Kidney (tissue), 14 donors: ENCODE results near the gene MBNL3. TPM values are rescaled to one million over a fixed set of nuclear protein-coding genes. Genes with fewer than 3 reads are reported as not detected.

Source experiments
- DNase-seq, 5 donors: peaks; one replicate each; pipeline ENCODE4 v3.0.0-alpha.2; 2013 to 2020
- FAIRE-seq: peaks from 2 replicates; lab custom pipeline; 2012; peaks lifted over from hg19 to GRCh38; lab: Jason Lieb, UNC
- H3K27ac ChIP-seq, 2 donors: one replicate each; pipeline ENCODE4 v1.7.0; 2013; ENCODE audit warnings: low read depth in 2 of 2, low read length in 2 of 2, inconsistent platforms in 1 of 2
- H3K27me3 ChIP-seq: one replicate; pipeline ENCODE4 v1.7.1; 2013; ENCODE audit warnings: low read length, inconsistent platforms; ENCODE audit not compliant: control insufficient read depth, insufficient read depth
- H3K36me3 ChIP-seq, 3 donors: one replicate each; pipeline versions ENCODE4 v1.7.0 to v1.7.1; 2013; ENCODE audit warnings: low read length in 3 of 3, control low read depth in 1 of 3, inconsistent platforms in 1 of 3; ENCODE audit not compliant: insufficient read depth in 3 of 3, control insufficient read depth in 2 of 3
- H3K4me1 ChIP-seq, 3 donors: one replicate each; pipeline versions ENCODE4 v1.7.0 to v1.7.1; 2013; ENCODE audit warnings: low read length in 3 of 3, inconsistent platforms in 1 of 3, low read depth in 1 of 3; ENCODE audit not compliant: control insufficient read depth in 2 of 3, insufficient read depth in 2 of 3
- H3K4me3 ChIP-seq, 3 donors: one replicate each; pipeline versions ENCODE4 v1.7.0 to v1.8.1; 2013; ENCODE audit warnings: low read length in 3 of 3, control low read depth in 1 of 3, inconsistent platforms in 1 of 3
- H3K9ac ChIP-seq, 3 donors: one replicate each; pipeline versions ENCODE4 v1.7.0 to v1.7.1; 2013; ENCODE audit warnings: low read length in 3 of 3, control low read depth in 1 of 3, inconsistent platforms in 1 of 3
- H3K9me3 ChIP-seq, 3 donors: one replicate each; pipeline versions ENCODE4 v1.7.0 to v1.7.1; 2013; ENCODE audit warnings: low read length in 3 of 3, control low read depth in 1 of 3, inconsistent platforms in 1 of 3; ENCODE audit not compliant: control insufficient read depth in 2 of 3, insufficient read depth in 1 of 3
- CTCF ChIP-seq: IDR thresholded peaks from 3 replicates; pipeline ENCODE4 v1.5.1; 2012; ENCODE audit warnings: mild to moderate bottlenecking, moderate library complexity, borderline replicate concordance; ENCODE audit not compliant: insufficient read depth; ENCODE audit errors: extremely low read depth
- intact Hi-C: fragments of 100-400 bp; cut with DNase I; formaldehyde crosslinking; loops from one replicate; pipeline ENCODE4 v1.11.1; 2022
- polyA plus RNA-seq: library from polyadenylated mRNA; stranded (reverse); fragments of 350-450 nt; fragmentation: Illumina TruSeq; extraction: RNeasy Lipid Tissue Mini Kit (QIAGEN cat#74804); gene quantifications from one replicate; pipeline ENCODE4 v1.2.3, GENCODE V29; 2014; ENCODE audit warnings: low read depth, low replicate concordance; ENCODE audit not compliant: insufficient read depth
- total RNA-seq: library from RNA; stranded (reverse); fragmentation: NEBNext Ultra II Directional; extraction: Animal tissue kit (Norgen Biotek cat#: 25700); gene quantifications from one replicate; pipeline ENCODE4 v1.2.1, GENCODE V29; 2021
- donor health status: control.
- donor health status: control.
- donor health status: control.
- donor health status: control.
- donor health status: control.
- donor health status: DM: yes; HTN: yes; CAD: no.
- donor health status: Normal renal cell carcinoma (clear cell type).

The MBNL3 gene
- total and polyA plus RNA-seq, 2 donors from 2014 or later: 3.3 to 34.5 TPM

GRCh38 chrX:132373610-132374009 is 115.2 kb downstream of the MBNL3 start:
- H3K9ac ChIP-seq: no peak overlapping the region
- FAIRE-seq: no peak

GRCh38 chrX:132369617-132370326 is 119.1 kb downstream of the MBNL3 start:
- Histone ChIP-seq H3K27ac (no peak overlapping the region), H3K4me1 (no peaks in the 10 kb centered on the region), H3K27me3 (peaks cover 5% of the 10 kb centered on the region), H3K9me3 (no peaks in the 10 kb centered on the region), H3K36me3 (no peaks in the 10 kb centered on the region), H3K4me3 (no peak overlapping the region), H3K9ac (no peak overlapping the region)
- no peak for FAIRE-seq
- intact Hi-C loops: no loop called here
- DNase-seq: no peak
- TF ChIP-seq CTCF: no peak

More at GRCh38 chrX:132373610-132374009, 115.2 kb downstream of the MBNL3 start:
- no peak for TF ChIP-seq CTCF
- intact Hi-C loops: no loop called here
- H3K9me3 ChIP-seq: no peaks in the 10 kb centered on the region
- no peak overlapping the region for H3K4me3 ChIP-seq
- no peak for DNase-seq
- no peaks in the 10 kb centered on the region for H3K4me1 ChIP-seq
- H3K36me3 ChIP-seq: no peaks in the 10 kb centered on the region
- peaks cover 4% of the 10 kb centered on the region for H3K27me3 ChIP-seq
- H3K27ac ChIP-seq: no peak overlapping the region

GRCh38 chrX:132367984-132368383 is 120.9 kb downstream of the MBNL3 start:
- no peak overlapping the region for H3K9ac ChIP-seq
- H3K4me3 ChIP-seq: no peak overlapping the region
- peaks cover 5% of the 10 kb centered on the region for H3K27me3 ChIP-seq
- H3K9me3 ChIP-seq: no peaks in the 10 kb centered on the region
- no peaks in the 10 kb centered on the region for H3K36me3 ChIP-seq
- no peak for TF ChIP-seq CTCF
- FAIRE-seq: no peak
- intact Hi-C loops: no loop called here
- no peak for DNase-seq
- H3K4me1 ChIP-seq: no peaks in the 10 kb centered on the region
- no peak overlapping the region for H3K27ac ChIP-seq
